ENCODE measurements around the gene LIFR. TPM values are rescaled to one million over a fixed set of nuclear protein-coding genes. Genes with fewer than 3 reads are reported as not detected.

The LIFR gene
- polyA plus RNA-seq, 2 of the 4 experiments (the other 2 are of a cell fraction) = 3.8 to 7.9 TPM

DNA sequence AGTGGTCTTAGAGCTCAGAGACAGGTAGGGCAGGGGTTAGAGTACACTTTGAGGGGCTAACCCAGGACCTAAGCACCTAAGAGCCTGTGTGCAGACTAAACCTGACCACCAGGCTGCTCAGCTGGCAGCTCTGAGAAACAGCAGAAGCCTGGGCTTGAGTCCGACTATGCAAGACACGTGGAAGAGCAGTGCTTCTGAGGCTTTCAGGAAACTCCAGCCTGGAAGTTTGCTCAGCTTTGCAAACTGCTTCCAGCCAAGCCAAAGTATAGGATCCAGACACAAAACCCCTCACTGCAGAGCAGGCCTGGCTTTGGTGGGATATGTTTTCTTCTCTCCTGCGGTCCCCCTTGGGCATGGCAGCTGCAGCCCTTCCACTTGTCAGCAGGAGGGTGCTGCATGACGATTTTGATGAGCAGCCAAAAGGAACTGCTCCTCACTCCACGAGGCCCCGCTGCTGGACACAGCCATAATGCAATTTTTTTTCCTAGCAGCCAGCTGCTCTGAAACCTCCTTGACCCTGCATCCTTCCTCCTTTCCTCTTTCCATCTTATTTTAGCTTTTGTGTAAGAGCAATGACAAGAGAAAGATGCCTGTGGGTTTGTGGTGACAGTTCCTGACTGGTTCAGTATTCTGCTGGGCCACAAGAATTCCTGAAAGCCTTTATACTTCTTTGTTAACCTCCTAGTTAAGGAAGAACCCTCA, 123.1 kb downstream of the LIFR start (continued):
- TF ChIP-seq, protein P1, sequence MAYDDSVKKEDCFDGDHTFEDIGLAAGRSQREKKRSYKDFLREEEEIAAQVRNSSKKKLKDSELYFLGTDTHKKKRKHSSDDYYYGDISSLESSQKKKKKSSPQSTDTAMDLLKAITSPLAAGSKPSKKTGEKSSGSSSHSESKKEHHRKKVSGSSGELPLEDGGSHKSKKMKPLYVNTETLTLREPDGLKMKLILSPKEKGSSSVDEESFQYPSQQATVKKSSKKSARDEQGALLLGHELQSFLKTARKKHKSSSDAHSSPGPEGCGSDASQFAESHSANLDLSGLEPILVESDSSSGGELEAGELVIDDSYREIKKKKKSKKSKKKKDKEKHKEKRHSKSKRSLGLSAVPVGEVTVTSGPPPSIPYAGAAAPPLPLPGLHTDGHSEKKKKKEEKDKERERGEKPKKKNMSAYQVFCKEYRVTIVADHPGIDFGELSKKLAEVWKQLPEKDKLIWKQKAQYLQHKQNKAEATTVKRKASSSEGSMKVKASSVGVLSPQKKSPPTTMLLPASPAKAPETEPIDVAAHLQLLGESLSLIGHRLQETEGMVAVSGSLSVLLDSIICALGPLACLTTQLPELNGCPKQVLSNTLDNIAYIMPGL (CRISPR knock-in tag; IDR thresholded peaks at IDR 0.05; ENCODE audit: borderline replicate concordance) = no peak
- TF ChIP-seq RAD21 (conservative IDR thresholded peaks at IDR 0.05 in 1 of 2, IDR thresholded peaks at IDR 0.05 in 1 of 2) (no peak), CEBPB (IDR thresholded peaks at IDR 0.05) (no peak)

DNA sequence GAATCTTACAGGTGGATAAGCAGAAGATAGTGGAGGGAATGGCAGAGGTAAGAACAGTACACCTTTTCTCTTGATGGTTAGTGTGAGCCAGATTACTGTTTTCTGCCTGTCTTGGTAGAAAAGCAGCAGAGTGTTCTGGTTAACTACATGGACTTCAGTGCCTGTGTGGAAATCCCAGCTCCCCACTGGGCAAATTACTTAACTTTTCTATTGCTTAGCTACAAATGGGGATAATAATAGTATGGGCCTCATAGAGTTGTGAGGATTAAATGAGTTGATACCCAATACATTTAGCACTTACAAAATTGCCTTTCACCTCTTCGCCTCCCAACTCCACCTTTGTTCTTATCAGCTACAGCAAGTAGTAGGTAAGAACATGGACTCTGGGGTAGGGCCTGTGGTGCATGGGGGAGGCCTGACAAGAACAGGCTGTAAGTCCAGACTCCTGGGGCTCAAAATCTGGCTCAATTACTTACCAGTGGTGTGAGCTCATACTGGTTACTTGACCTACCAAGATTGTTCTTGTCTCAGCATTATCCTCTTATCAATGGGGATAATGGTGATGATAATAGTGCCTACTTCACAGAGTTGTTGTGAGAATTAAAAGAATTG, 125.1 kb downstream of the LIFR start:
- ChIA-PET CTCF (interaction anchor here (0.6 to 6.1 kb wide), 5 partner anchors 10 to 379 kb away, joined by 3 to 55 read pairs (median 17); no protein-coding TSS in a partner anchor), POLR2A (no interaction called here)
- DNase-seq (ENCODE audit: low read depth in 1 of 2, low spot score in 1 of 2) (no peak), FAIRE-seq (no peak), ATAC-seq (no peak)
- H3K4me2 ChIP-seq = no peak overlapping the region
- H3K4me1 ChIP-seq = peaks cover 8% of the 10 kb centered on the region; the same call in 2 of the 3 replicates
- TF ChIP-seq, protein P2, sequence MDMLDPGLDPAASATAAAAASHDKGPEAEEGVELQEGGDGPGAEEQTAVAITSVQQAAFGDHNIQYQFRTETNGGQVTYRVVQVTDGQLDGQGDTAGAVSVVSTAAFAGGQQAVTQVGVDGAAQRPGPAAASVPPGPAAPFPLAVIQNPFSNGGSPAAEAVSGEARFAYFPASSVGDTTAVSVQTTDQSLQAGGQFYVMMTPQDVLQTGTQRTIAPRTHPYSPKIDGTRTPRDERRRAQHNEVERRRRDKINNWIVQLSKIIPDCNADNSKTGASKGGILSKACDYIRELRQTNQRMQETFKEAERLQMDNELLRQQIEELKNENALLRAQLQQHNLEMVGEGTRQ (IDR thresholded peaks at IDR 0.05) = no peak
- TF ChIP-seq RARB (CRISPR knock-in tag; IDR thresholded peaks at IDR 0.05) (no peak), CEBPB (IDR thresholded peaks at IDR 0.05) (no peak), HOXB13 (CRISPR knock-in tag; IDR thresholded peaks at IDR 0.05; ENCODE audit: low read depth) (no peak), EP300 (IDR thresholded peaks at IDR 0.05) (no peak), CHD2 (IDR thresholded peaks at IDR 0.05; ENCODE audit: low read length, partially characterized antibody) (no peak), EHMT2 (IDR thresholded peaks at IDR 0.05; ENCODE audit: low read depth) (no peak), HEYL (CRISPR knock-in tag; IDR thresholded peaks at IDR 0.05) (no peak), RCOR1 (IDR thresholded peaks at IDR 0.05; ENCODE audit: low read depth, low read length) (no peak), NFE2L2 (conservative IDR thresholded peaks at IDR 0.05; ENCODE audit: low read length) (no peak), ZSCAN20 (CRISPR knock-in tag; IDR thresholded peaks at IDR 0.05) (no peak), POLR2AphosphoS2 (conservative IDR thresholded peaks at IDR 0.05; ENCODE audit: low read length) (no peak), NR3C1 (IDR thresholded peaks at IDR 0.05) (no peak), PHF8 (IDR thresholded peaks at IDR 0.05; ENCODE audit: borderline replicate concordance, low read depth) (no peak), JUNB (IDR thresholded peaks at IDR 0.05) (no peak)
- TF ChIP-seq, protein P3, sequence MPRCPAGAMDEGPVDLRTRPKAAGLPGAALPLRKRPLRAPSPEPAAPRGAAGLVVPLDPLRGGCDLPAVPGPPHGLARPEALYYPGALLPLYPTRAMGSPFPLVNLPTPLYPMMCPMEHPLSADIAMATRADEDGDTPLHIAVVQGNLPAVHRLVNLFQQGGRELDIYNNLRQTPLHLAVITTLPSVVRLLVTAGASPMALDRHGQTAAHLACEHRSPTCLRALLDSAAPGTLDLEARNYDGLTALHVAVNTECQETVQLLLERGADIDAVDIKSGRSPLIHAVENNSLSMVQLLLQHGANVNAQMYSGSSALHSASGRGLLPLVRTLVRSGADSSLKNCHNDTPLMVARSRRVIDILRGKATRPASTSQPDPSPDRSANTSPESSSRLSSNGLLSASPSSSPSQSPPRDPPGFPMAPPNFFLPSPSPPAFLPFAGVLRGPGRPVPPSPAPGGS (IDR thresholded peaks at IDR 0.05) = no peak
- TF ChIP-seq, protein P1 (CRISPR knock-in tag; IDR thresholded peaks at IDR 0.05; ENCODE audit: borderline replicate concordance) = no peak
- TF ChIP-seq, protein P4, sequence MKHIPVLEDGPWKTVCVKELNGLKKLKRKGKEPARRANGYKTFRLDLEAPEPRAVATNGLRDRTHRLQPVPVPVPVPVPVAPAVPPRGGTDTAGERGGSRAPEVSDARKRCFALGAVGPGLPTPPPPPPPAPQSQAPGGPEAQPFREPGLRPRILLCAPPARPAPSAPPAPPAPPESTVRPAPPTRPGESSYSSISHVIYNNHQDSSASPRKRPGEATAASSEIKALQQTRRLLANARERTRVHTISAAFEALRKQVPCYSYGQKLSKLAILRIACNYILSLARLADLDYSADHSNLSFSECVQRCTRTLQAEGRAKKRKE (CRISPR knock-in tag; IDR thresholded peaks at IDR 0.05; ENCODE audit: low read depth) = no peak
- H3K9me3 ChIP-seq = no peaks in the 10 kb centered on the region
- no peak overlapping the region for H3K27ac ChIP-seq
- H3K4me3 ChIP-seq = no peak overlapping the region
- WGBS (ENCODE audit: missing lambda C conversion rate) = 85% methylated on average over 1 of the region's 1 CpG

Measured in A549 (cell line).